Activated CD8-positive, alpha-beta memory T cell treated with anti-CD3 and anti-CD28 coated beads, Interleukin-2, amount 50 U/mL, for 1 hour (primary cell): ENCODE data around the gene GJD3.
"Not testable (repeated sequence)": the region's sequence is repeated elsewhere in the genome, so short reads cannot be mapped to it uniquely, and the experiment has no call there.

Source experiments
- DNase-seq: peaks from one replicate; pipeline ENCODE4 v3.0.0-alpha.2; 2020; ENCODE audit errors: extremely low read depth

Gene GJD3

DNA sequence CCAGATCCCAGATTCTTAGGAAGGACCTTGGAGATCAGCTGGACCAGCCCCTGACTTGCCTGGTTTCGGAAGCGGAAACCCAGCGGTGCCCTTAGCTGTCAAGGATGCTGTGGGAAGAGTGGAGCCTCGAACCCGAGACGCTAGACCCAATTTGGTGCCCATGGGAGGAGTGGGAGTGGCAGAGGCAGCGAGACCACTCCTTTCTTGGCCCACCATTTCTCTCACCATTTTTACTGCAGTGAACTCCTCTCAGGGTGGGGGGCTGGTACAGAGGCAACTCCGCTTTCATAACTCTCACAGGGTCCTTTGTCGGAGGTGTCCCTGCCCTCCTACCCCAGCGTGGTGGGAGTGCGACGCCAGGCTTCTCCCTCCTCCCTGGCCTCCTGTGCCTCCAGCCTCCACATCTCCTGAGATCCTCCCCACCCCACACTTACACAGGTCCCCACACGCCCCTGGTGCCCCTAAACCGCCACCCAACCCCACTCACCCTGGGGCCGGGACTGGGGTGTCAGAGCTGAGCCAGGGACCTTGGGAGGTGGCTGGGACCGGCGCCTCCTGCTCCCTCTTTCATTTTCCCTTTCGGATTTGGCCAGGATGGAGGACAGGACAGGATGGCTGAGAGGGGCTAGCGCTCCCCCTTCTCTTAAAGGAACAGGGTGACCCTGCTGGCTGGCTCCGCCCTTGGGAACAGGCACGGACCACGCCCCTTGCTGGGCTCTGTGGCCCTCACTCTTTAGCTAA lies at the start of gene GJD3:
GJD3 (minus strand) TSS at position 617 of the 741 bp plus-strand sequence. CDS start 922 bp downstream, outside the sequence.
- DNase-seq, result no peak

- DNase-seq, result not testable (repeated sequence)
Observed at GRCh38 chr17:40414312-40414711, 49.8 kb upstream of the GJD3 start.

DNA sequence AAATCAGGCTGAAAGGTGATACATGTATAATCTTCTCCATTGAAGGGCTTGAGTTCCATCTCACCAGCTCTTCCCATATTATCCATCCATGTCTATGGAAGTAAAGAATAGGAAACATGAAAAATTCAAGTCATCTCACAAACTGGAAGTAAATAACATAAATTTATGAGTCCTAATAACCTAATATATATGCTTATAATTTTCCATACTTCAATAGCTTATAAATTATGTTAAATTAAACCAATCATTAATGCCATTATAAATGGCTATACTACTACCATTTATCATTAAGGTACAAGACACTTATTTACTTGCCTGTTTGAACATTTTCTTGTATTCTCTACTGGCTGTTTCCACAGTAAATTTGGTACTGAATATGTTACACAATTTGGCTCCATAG lies 48.3 kb upstream of the GJD3 start:
- no peak for DNase-seq

- no peak for DNase-seq
Observed at GRCh38 chr17:40411821-40412220, 47.3 kb upstream of the GJD3 start.

DNA sequence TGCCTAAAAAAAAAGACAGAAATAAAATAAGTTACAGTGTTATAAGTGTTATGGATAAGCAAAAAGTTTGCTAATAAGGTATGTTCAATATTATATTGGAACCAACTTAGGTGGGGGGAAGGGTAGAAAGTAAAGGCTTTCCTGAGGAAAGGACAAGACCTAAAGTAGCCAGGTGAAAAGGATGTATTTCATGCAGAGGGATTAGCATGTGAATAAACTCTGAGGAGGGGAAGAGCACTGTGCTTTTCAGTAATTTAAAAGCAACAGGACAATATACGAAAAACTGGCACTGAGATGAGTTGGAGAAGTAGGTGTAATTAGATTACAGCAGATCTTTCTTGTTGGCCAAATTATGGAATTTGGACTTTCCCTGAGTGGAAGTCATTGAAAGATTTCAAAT lies 45.5 kb upstream of the GJD3 start:
- DNase-seq, result no peak

- DNase-seq, result not testable (repeated sequence)
Observed at GRCh38 chr17:40409540-40409939, 45.0 kb upstream of the GJD3 start.

- no peak for DNase-seq
Observed at GRCh38 chr17:40407460-40407859, 42.9 kb upstream of the GJD3 start.

DNA sequence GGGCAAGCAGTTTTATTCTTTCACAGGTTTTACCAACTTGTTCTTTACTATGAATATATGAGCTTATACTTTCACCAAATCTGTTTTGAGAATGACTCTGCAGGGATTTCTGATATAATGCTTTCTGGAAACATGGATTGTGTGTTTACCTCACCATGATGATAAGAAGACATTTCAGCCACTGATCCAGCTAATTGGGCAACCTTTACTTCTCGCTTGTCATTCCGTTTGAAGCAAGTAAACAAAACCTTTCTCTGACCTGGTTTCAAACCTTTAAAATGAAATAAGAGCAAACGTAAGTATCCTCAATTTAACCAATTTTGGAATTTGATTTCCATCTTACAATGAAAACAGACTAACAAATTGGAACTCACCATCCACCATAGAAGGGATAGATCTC lies 39.5 kb upstream of the GJD3 start:
- DNase-seq, result no peak

DNA sequence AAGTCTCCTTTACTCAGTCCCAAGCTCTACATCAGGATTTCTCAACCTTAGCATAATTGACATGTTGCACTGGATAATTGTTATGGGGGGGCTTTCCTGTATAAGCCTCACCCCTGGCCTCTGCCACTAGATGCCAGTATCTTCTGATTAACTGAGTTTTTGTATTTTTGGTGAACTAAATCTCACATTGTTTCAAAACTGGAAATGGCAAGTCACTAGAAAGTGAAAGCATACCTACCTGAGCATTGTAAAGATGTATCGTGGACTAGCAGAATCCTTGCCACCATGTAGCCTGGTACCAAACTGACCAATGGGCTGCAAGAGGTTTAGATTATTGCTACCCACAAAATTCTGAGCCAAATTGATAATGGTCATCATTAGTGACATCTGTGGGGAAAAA lies 38.1 kb upstream of the GJD3 start:
- no peak for DNase-seq

DNA sequence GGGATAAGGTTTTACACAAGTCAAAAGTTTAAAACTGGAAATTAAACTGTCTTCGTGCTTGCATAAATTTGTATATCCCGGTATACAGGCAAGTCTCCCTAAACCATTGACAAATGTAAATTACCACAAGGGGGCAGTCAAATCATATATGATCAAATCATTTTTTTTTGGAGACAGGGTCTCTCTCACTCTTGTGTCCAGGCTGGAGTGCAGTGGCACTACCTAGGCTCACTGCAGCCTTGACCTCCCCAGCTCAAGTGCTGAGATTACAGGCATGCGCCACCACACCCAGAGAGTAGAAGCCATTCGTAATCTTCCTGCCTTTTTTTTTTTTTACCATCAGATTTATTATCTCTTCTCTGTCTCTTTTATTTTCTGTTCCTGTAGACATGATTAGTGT lies 34.6 kb upstream of the GJD3 start:
- no peak for DNase-seq

DNA sequence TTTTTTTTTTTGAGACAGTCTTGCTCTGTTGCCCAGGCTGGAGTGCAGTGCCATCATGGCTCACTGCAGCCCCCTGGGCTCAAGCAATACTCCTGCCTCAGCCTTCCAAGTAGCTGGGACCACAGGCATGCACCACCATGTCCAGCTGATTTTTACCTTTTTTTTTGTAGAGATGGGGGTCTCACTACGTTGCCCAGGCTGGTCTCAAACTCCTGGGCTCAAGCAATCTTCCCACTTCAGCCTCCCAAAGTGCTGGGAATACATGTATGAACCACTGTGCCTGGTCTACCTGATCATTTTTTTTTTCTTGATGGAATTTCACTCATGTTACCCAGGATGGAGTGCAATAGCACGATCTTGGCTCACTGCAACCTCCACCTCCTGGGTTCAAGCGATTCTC lies 22.0 kb upstream of the GJD3 start:
- not testable (repeated sequence) for DNase-seq

GRCh38 chr17:40382251-40382650 lies 17.7 kb upstream of the GJD3 start:
- no peak for DNase-seq

GRCh38 chr17:40378966-40379365 lies 14.4 kb upstream of the GJD3 start:
- DNase-seq, result no peak

DNA sequence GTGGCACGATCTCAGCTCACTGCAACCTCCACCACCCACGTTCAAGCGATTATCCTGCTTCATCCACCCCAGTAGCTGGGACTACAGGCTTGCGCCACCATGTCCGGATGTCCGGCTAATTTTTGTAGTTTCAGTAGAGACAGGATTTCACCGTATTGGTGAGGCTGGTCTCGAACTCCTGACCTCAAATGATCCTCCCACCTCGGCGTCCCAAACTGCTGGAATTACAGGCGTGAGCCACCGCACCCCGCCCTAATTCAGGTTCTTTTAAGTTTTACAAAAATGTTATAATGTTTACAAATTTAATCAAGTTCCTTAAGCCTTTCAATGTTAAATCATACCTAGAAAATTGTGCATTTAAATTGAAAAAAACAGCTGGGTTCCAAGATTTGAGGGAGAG lies 13.3 kb upstream of the GJD3 start:
- no peak for DNase-seq

DNA sequence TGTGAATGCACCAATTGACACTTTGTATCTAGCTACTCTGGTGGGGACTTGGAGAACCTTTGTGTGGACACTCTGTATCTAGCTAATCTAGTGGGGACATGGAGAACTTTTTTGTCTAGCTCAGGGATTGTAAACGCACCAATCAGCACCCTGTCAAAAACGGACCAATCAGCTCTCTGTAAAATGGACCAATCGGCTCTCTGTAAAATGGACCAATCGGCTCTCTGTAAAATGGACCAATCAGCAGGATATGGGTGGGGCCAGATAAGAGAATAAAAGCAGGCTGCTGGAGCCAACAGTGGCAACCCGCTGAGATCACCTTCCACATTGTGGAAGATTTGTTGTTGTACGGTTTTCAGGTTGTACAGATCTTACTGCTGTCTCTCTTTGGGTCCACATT lies 12.0 kb upstream of the GJD3 start:
- DNase-seq, result not testable (repeated sequence)

- DNase-seq, result not testable (repeated sequence)
Observed at GRCh38 chr17:40375786-40376185, 11.2 kb upstream of the GJD3 start.

DNA sequence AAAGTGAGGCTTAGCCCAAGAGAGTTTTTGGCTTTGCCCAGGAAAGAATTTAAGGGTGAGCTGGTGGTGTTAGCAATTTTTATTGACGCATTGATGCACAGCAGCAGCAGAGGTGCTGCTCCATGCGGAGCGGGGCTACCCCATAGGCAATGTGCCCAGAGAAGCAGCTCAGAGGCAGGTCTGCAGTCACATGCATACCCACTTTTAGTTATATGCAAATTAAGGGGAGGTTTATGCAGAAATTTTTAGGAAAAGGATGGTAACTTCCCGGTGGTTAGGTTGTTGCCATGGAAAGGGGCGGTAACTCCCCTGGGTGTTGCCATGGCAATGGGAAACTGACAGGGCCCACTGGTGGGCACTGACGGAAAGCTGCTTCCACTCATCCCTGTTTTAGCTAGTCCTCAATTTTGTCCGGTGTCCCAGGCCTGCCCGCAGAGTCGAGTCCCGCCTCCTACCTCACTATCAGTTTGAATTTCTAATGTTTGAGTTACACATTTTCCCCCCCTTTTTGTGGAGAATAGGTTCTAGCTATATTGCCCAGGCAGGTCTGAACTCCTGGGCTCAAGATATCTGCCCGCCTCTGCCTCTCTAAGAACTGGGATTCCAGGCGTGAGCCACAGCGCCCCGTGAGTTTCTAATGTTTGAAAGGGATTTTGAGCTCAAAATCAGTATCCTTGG lies 10.4 kb upstream of the GJD3 start:
- no peak for DNase-seq

DNA sequence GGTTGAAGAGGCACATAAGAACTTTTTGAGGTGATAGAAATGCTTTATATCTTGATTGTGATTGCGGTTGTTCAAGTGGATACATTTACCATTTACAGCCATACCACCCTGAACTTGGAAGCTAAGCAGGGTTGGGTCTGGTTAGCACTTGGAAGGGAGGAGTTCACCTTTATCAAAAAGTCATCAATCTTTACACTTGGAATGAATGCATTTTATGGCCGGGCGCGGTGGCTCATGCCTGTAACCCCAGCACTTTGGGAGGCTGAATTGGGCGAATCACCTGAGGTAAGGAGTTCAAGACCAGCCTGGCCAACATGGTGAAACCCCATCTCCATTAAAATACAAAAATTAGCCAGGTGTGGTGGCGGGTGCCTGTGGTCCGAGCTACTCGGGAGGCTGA lies 9.5 kb upstream of the GJD3 start:
- no peak for DNase-seq

DNA sequence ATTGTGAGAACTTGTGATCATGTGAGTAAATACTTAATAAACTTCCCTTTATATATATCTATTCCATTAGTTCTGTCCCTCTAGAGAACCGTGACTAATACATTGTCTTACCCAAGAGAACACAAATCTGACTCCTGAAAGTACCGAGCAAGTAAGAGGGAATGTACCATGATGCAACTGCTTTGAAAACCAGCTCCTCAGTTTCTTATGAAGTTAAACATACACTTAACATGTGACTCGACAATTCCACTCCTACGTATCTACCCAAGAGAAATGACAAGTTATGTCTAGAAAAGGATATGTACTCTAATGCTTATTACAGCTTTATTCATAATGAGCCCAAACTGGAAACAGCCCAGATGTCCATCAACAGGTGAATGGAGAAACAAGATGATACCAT lies 8.8 kb upstream of the GJD3 start:
- DNase-seq, result no peak

DNA sequence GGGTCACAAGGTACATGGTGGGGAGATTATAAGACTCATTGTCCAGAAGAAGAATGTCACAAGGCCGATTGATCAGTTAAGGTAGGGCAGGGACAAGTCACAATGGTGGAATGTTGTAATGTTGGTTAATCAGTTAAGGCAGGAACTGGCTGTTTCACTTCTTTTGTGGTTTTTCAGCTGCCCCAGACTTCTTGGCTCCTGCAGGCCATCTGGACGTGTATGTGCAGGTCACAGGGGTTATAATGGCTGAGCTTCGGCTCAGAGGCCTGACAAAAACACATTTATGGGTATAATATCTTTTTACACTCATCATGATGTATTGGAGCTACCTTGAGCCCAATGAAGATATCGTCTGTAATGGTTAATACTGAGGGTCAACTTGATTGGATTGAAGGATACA lies 8.1 kb upstream of the GJD3 start:
- DNase-seq, result not testable (repeated sequence)

DNA sequence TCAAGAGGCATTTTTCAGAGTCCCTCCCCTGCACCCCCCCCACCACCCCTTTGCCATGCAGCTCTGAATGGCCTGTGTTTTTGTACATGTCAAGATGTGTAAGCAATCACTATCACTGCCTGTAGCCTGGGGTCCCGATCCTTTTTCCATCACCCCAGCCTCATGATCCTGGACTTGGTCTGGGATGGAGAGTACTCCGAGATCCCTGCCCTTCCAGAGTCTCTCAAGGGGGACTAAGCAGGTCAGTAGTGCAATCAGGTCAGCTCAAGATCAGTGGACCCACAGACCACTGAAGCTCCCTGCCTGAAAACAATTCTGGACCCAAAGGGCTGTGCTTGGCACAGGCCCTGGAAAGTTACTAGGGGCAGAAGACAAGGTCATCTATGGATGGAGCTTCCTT lies 7.5 kb upstream of the GJD3 start:
- DNase-seq, result no peak

GRCh38 chr17:40371261-40371929 lies 6.9 kb upstream of the GJD3 start:
- no peak for DNase-seq

DNA sequence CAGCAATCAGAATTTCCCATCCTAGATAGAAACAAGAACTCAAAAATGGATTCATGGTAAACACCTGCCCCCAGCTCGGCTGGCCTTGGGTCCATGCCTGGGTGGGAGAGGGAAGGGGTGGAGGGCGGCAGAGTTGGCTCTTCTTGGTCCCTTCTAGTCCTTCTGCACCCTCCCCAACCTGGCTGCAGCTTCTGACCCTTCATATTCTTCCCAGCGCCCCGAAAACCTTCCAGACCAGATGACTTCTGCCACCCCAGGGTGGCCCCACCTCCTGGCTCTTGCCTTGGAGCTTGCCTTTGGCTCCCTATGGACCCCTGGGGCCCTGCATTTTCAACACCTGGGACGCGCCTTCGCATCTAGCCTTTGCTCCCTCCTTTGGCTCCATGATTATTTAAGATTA lies 5.4 kb upstream of the GJD3 start:
- no peak for DNase-seq
